H1 (cell line): ENCODE results near the gene CPLANE2. TPM values are rescaled to one million over a fixed set of nuclear protein-coding genes. Genes with fewer than 3 reads are reported as not detected.

ENCODE experiments used
- KDM1A ChIP-seq: fragments of 200-600, 300-600 bp; sonication (generic); IDR thresholded peaks from 2 replicates; pipeline ENCODE4 v1.7.1; 2016; ENCODE audit warnings: mild to moderate bottlenecking, low read length, borderline replicate concordance
- RXRA ChIP-seq: IDR thresholded peaks from 2 replicates; pipeline ENCODE4 v1.6.1; 2011; ENCODE audit warnings: low read depth, mild to moderate bottlenecking, low read length, moderate library complexity; ENCODE audit not compliant: insufficient read depth
- SIN3A ChIP-seq, 2 experiments: IDR thresholded peaks in 1 of 2; conservative IDR thresholded peaks in 1 of 2; 2 replicates each; pipeline ENCODE4 v1.6.1; 2011 to 2012; ENCODE audit warnings: low read length in 2 of 2, improper control_type of control experiment in 1 of 2, low read depth in 1 of 2, mild to moderate bottlenecking in 1 of 2
- polyA plus RNA-seq, 7 experiments: library from polyadenylated mRNA; depleted of rRNA in 3 of 7; stranded (reverse) in 5 of 7; unstranded in 2 of 7; fragments of >200 nt in 5 of 7; fragments of 200-250 nt in 2 of 7; gene quantifications; 1 replicate in 5 of 7; 2 replicates in 1 of 7; 4 replicates in 1 of 7; pipeline versions ENCODE4 v1.2.1 to v1.2.3, GENCODE V29; 2011 to 2013; ENCODE audit warnings: missing spikeins in 2 of 7, mixed read lengths in 2 of 7
- total RNA-seq: library from RNA; stranded (reverse); fragmentation: NEBNext Ultra II Directional; extraction: Animal tissue kit (Norgen Biotek cat#: 25700); gene quantifications from 2 replicates; pipeline ENCODE4 v1.2.1, GENCODE V29; 2021

The CPLANE2 gene
- total and polyA plus RNA-seq, 2 of the 8 experiments (the other 6 are each of a cell fraction or from before 2014, with no cell fraction given): 2.3 to 2.5 TPM

GRCh38 chr1:16206547-16207317, 30.3 kb downstream of the CPLANE2 start (continued):
- TF ChIP-seq KDM1A (no peak), SIN3A (conservative IDR thresholded peaks at IDR 0.05 in 1 of 2, IDR thresholded peaks at IDR 0.05 in 1 of 2; ENCODE audit: low read depth in 1 of 2, low read length in 2 of 2) (peak in 1 of 2 experiments; percentile 46; a peak in 2 of 4 replicates), RXRA (no peak)
